ENCODE data around the gene KIAA1671.

KIAA1671 gene

GRCh38 chr22:24961217-24961844 lies 8.8 kb downstream of the KIAA1671 start:
- POLR2A ChIA-PET, result no interaction called here
- DNase-seq (ENCODE audit: extremely low spot score), result no peak
- CTCF ChIA-PET, result interaction anchor here (1.8 kb wide), 1 partner anchor 9 kb away, joined by 3 read pairs; no protein-coding TSS in a partner anchor
- no peak for TF ChIP-seq CTCF (IDR thresholded peaks at IDR 0.05; ENCODE audit: control extremely low read depth, extremely low read depth, low read depth, missing control alignments)

GRCh38 chr22:24962094-24962493 lies 9.6 kb downstream of the KIAA1671 start:
- ChIA-PET CTCF (interaction anchor here (1.4 kb wide), 1 partner anchor 9 kb away, joined by 7 read pairs; the partner anchor contains the start of gene KIAA1671), POLR2A (no interaction called here)
- no peak for DNase-seq (ENCODE audit: extremely low spot score)
- TF ChIP-seq CTCF (IDR thresholded peaks at IDR 0.05; ENCODE audit: control extremely low read depth, extremely low read depth, low read depth, missing control alignments), result no peak

- POLR2A ChIA-PET, result no interaction called here
- no peak for TF ChIP-seq CTCF (IDR thresholded peaks at IDR 0.05; ENCODE audit: control extremely low read depth, extremely low read depth, low read depth, missing control alignments)
- CTCF ChIA-PET, result interaction anchor here (1.4 kb wide), 1 partner anchor 9 kb away, joined by 7 read pairs; the partner anchor contains the start of gene KIAA1671
- no peak for DNase-seq (ENCODE audit: extremely low spot score)
Measured at GRCh38 chr22:24962835-24963234, 10.3 kb downstream of the KIAA1671 start.

GRCh38 chr22:24964441-24964840 lies 11.9 kb downstream of the KIAA1671 start:
- ChIA-PET CTCF (no interaction called here), POLR2A (no interaction called here)
- no peak for DNase-seq (ENCODE audit: extremely low spot score)
- TF ChIP-seq CTCF (IDR thresholded peaks at IDR 0.05; ENCODE audit: control extremely low read depth, extremely low read depth, low read depth, missing control alignments), result no peak

- no peak for DNase-seq (ENCODE audit: extremely low spot score)
- TF ChIP-seq CTCF (IDR thresholded peaks at IDR 0.05; ENCODE audit: control extremely low read depth, extremely low read depth, low read depth, missing control alignments), result no peak
- ChIA-PET POLR2A (no interaction called here), CTCF (interaction anchor here (0.7 to 1.3 kb wide), 3 partner anchors 26 to 83 kb away, joined by 3 to 4 read pairs (median 3); no protein-coding TSS in a partner anchor)
Measured at GRCh38 chr22:24965822-24966626, 13.5 kb downstream of the KIAA1671 start.

GRCh38 chr22:24968066-24968561 lies 15.6 kb downstream of the KIAA1671 start:
- ChIA-PET POLR2A (no interaction called here), CTCF (no interaction called here)
- no peak for TF ChIP-seq CTCF (IDR thresholded peaks at IDR 0.05; ENCODE audit: control extremely low read depth, extremely low read depth, low read depth, missing control alignments)
- DNase-seq (ENCODE audit: extremely low spot score), result no peak

All from GM10248 (cell line).